Psoas muscle (tissue), 8 donors: ENCODE measurements around the gene SARS1. TPM values are rescaled to one million over a fixed set of nuclear protein-coding genes. Genes with fewer than 3 reads are reported as not detected.

Experiments
- ATAC-seq, 4 donors: fragments of 200-7000 bp; cut with Tn5 transposase; one replicate each; pipeline ENCODE4 v1.9.1; 2020; ENCODE audit warnings: moderate library complexity in 3 of 4, mild to moderate bottlenecking in 2 of 4
- DNase-seq, 2 donors: peaks; one replicate each; pipeline ENCODE4 v3.0.0-alpha.2; 2020
- H3K27ac ChIP-seq: fragments of 200-600 bp; one replicate; pipeline ENCODE4 v1.8.0; 2022
- H3K27me3 ChIP-seq, 3 donors: fragments of 200-600 bp in 1 of 3; one replicate each; pipeline versions ENCODE4 v1.6.1 to v1.8.0; 2013 to 2022; ENCODE audit warnings: low read length in 2 of 3, mild to moderate bottlenecking in 2 of 3, moderate library complexity in 1 of 3; ENCODE audit not compliant: insufficient read depth in 3 of 3
- H3K36me3 ChIP-seq, 2 donors: fragments of 200-600 bp in 1 of 2; one replicate each; pipeline versions ENCODE4 v1.6.1 to v1.8.0; 2013 to 2022; ENCODE audit warnings: low read depth in 1 of 2, mild to moderate bottlenecking in 1 of 2, moderate library complexity in 1 of 2; ENCODE audit not compliant: insufficient read depth in 1 of 2
- H3K4me1 ChIP-seq: fragments of 200-600 bp; one replicate; pipeline ENCODE4 v1.8.0; 2022
- H3K4me3 ChIP-seq: fragments of 200-600 bp; one replicate; pipeline ENCODE4 v1.8.0; 2022; ENCODE audit warnings: mild to moderate bottlenecking
- H3K9me3 ChIP-seq: fragments of 200-600 bp; one replicate; pipeline ENCODE4 v1.8.0; 2022
- CTCF ChIP-seq: fragments of 200-600 bp; IDR thresholded peaks from one replicate; pipeline ENCODE4 v1.8.0; 2022; ENCODE audit warnings: antibody characterized with exemption
- WGBS, 3 donors: extraction: QIAGEN DNeasy Blood & Tissue Kit; methylation state at CpG; one replicate each; pipeline versions ENCODE4 v1.1.6 to v1.1.7; 2013; 5-methylcytosine and 5-hydroxymethylcytosine counted together
- intact Hi-C, 2 donors: fragments of 100-400 bp; cut with DNase I; formaldehyde crosslinking; loops; one replicate each; pipeline versions ENCODE4 v1.11.0 to v1.14.2; 2022
- polyA plus RNA-seq, 3 donors: library from polyadenylated mRNA; stranded (reverse); fragments of 200-250 nt; gene quantifications; one replicate each; pipeline ENCODE4 v1.2.3, GENCODE V29; 2013
- total RNA-seq, 4 donors: library from RNA; stranded (reverse); fragmentation: NEBNext Ultra II Directional in 2 of 4; extraction: Animal tissue kit (Norgen Biotek cat#: 25700) in 2 of 4; gene quantifications; one replicate each; pipeline versions ENCODE4 v1.2.1 to v1.2.4, GENCODE V29; 2021 to 2023
- donor health status: healthy with polysubstance abuse.
- donor health status: DM: no; HTN: no; CAD: no; lungs with moderate emphysema.
- donor health status: Bipolar disorder and iron deficiency.
- donor health status: healthy.
- donor health status: DM: yes; HTN: yes; CAD: no.
- donor health status: DM: no; HTN: no; CAD: no.
- donor health status: DM: no; HTN: no; CAD: no.
- donor health status: DM: yes; HTN: yes; CAD: no.

The SARS1 gene
- total and polyA plus RNA-seq, 7 donors = 76.4 to 155 (median 149) TPM

GRCh38 chr1:109208394-109208793 is 5.3 kb upstream of the SARS1 start:
- H3K9me3 ChIP-seq = no peaks in the 10 kb centered on the region
- H3K4me1 ChIP-seq = no peaks in the 10 kb centered on the region
- H3K36me3 ChIP-seq = no peaks in the 10 kb centered on the region
- no peak for TF ChIP-seq CTCF
- WGBS, 3 donors = 74 to 79% (median 77%) methylated on average over 7 of the region's 7 CpGs
- no peak for DNase-seq
- intact Hi-C loops = no loop called here
- no peak overlapping the region for H3K27ac ChIP-seq
- no peak overlapping the region for H3K4me3 ChIP-seq
- no peaks in the 10 kb centered on the region for H3K27me3 ChIP-seq
- no peak for ATAC-seq

- peak overlapping the region; percentile 39 for H3K4me3 ChIP-seq
- no peak for ATAC-seq
- DNase-seq = no peak
- H3K36me3 ChIP-seq = no peaks in the 10 kb centered on the region
- no peak for TF ChIP-seq CTCF
- intact Hi-C loops = no loop called here
- no peaks in the 10 kb centered on the region for H3K27me3 ChIP-seq
- no peak overlapping the region for H3K27ac ChIP-seq
- H3K9me3 ChIP-seq = no peaks in the 10 kb centered on the region
- H3K4me1 ChIP-seq = no peaks in the 10 kb centered on the region
- WGBS, 3 donors = 43 to 51% (median 50%) methylated on average over 9 of the region's 9 CpGs
Observed at GRCh38 chr1:109208836-109209463, 4.8 kb upstream of the SARS1 start.

GRCh38 chr1:109210058-109210457 is 3.7 kb upstream of the SARS1 start:
- Histone ChIP-seq H3K9me3 (no peaks in the 10 kb centered on the region), H3K27me3 (no peaks in the 10 kb centered on the region), H3K36me3 (no peaks in the 10 kb centered on the region), H3K4me3 (no peak overlapping the region), H3K4me1 (peaks cover 2% of the 10 kb centered on the region), H3K27ac (no peak overlapping the region)
- no peak for TF ChIP-seq CTCF
- 84 to 89% (median 89%) methylated on average over 8 of the region's 8 CpGs for WGBS, 3 donors
- intact Hi-C loops = loop anchor here in 1 of 2 donors (5.0 kb wide), 1 partner anchor 108 kb away; no protein-coding TSS in a partner anchor
- no peak for DNase-seq
- ATAC-seq = no peak

GRCh38 chr1:109213345-109213823 is 334 bp upstream of the SARS1 start:
- H3K36me3 ChIP-seq = peaks cover 0 to 6% of the 10 kb centered on the region in 2 donors
- no peak for ATAC-seq
- TF ChIP-seq CTCF = no peak
- peak overlapping the region; percentile 89 for H3K27ac ChIP-seq
- no peaks in the 10 kb centered on the region for H3K27me3 ChIP-seq
- no peaks in the 10 kb centered on the region for H3K9me3 ChIP-seq
- intact Hi-C loops = loop anchor here in 1 of 2 donors (5.0 kb wide), 1 partner anchor 111 kb away; no protein-coding TSS in a partner anchor
- 28 to 31% (median 30%) methylated on average over 10 of the region's 10 CpGs for WGBS, 3 donors
- H3K4me1 ChIP-seq = peaks cover 18% of the 10 kb centered on the region
- no peak for DNase-seq
- peak overlapping the region; percentile 91 for H3K4me3 ChIP-seq
